ENCODE measurements around the gene MPP2.

Gene MPP2

GRCh38 chr17:43906951-43907424 lies 348 bp downstream of the MPP2 start:
- TF ChIP-seq CEBPB (IDR thresholded peaks at IDR 0.05) (0 out of 2 replicates have a peak, but pooled peaks have one; percentile 9), REST (IDR thresholded peaks at IDR 0.05; ENCODE audit: low read depth) (no peak), ZBTB7A (IDR thresholded peaks at IDR 0.05; ENCODE audit: low read depth) (no peak; the same call in 1 of the 2 replicates)

GRCh38 chr17:43905985-43906852 lies 1.1 kb downstream of the MPP2 start:
- peak; percentile 40; the same call in 1 of the 2 replicates for TF ChIP-seq TCF12 (IDR thresholded peaks at IDR 0.05; ENCODE audit: low read depth)
- peak; percentile 86 for TF ChIP-seq NFIC (IDR thresholded peaks at IDR 0.05)
- TF ChIP-seq MAX (IDR thresholded peaks at IDR 0.05): peak; percentile 66; the same call in 1 of the 2 replicates
- TF ChIP-seq USF1 (IDR thresholded peaks at IDR 0.05): no peak

GRCh38 chr17:43905400-43905984 lies 1.8 kb downstream of the MPP2 start:
- no peak for TF ChIP-seq FOXM1 (IDR thresholded peaks at IDR 0.05; ENCODE audit: borderline replicate concordance, low read depth)
- no peak for TF ChIP-seq CREB1 (IDR thresholded peaks at IDR 0.05; ENCODE audit: low read depth)
- no peak for TF ChIP-seq TCF12 (IDR thresholded peaks at IDR 0.05; ENCODE audit: low read depth)
- no peak for TF ChIP-seq CEBPB (IDR thresholded peaks at IDR 0.05)
- TF ChIP-seq REST (IDR thresholded peaks at IDR 0.05; ENCODE audit: low read depth): no peak
- no peak for TF ChIP-seq USF1 (IDR thresholded peaks at IDR 0.05)

GRCh38 chr17:43901861-43902589 lies 5.3 kb downstream of the MPP2 start:
- TF ChIP-seq TCF12 (IDR thresholded peaks at IDR 0.05; ENCODE audit: low read depth) (no peak), CREB1 (IDR thresholded peaks at IDR 0.05; ENCODE audit: low read depth) (no peak), TAF1 (IDR thresholded peaks at IDR 0.05; ENCODE audit: low read depth) (no peak), EP300 (IDR thresholded peaks at IDR 0.05; ENCODE audit: borderline replicate concordance) (no peak), MAX (IDR thresholded peaks at IDR 0.05) (no peak), NFIC (IDR thresholded peaks at IDR 0.05) (no peak), ZBTB7A (IDR thresholded peaks at IDR 0.05; ENCODE audit: low read depth) (no peak), RAD21 (IDR thresholded peaks at IDR 0.05; ENCODE audit: low read depth) (no peak), REST (IDR thresholded peaks at IDR 0.05; ENCODE audit: low read depth) (no peak), USF1 (IDR thresholded peaks at IDR 0.05) (no peak)
